BLaER1 treated with 17β-estradiol and CSF1 and Interleukin-3, amounts not matched to agents 10 nM and 100 nM (cell line): ENCODE data around the gene E4F1.

Source experiments
- H3K27ac ChIP-seq, 11 experiments: shearing (Covaris generic); formaldehyde crosslinking; 2 replicates each; pipeline ENCODE4 v1.8.1; 2022
- H3K27me3 ChIP-seq, 11 experiments: shearing (Covaris generic); formaldehyde crosslinking; 2 replicates each; pipeline ENCODE4 v1.8.1; 2022
- H3K36me3 ChIP-seq, 11 experiments: shearing (Covaris generic); formaldehyde crosslinking; 2 replicates each; pipeline ENCODE4 v1.8.1; 2022
- H3K4me1 ChIP-seq, 10 experiments: shearing (Covaris generic); formaldehyde crosslinking; 2 replicates each; pipeline ENCODE4 v1.8.1; 2022
- H3K4me2 ChIP-seq, 11 experiments: shearing (Covaris generic); formaldehyde crosslinking; 2 replicates each; pipeline ENCODE4 v1.8.1; 2022
- H3K4me3 ChIP-seq, 10 experiments: shearing (Covaris generic); formaldehyde crosslinking; 2 replicates each; pipeline ENCODE4 v1.8.1; 2022
- H3K9ac ChIP-seq, 11 experiments: shearing (Covaris generic); formaldehyde crosslinking; 2 replicates each; pipeline ENCODE4 v1.8.1; 2022
- H3K9me3 ChIP-seq, 11 experiments: shearing (Covaris generic); formaldehyde crosslinking; replicated peaks in 1 of 11; 2 replicates each; pipeline ENCODE4 v1.8.1; 2022
- H4K20me1 ChIP-seq, 11 experiments: shearing (Covaris generic); formaldehyde crosslinking; 2 replicates each; pipeline ENCODE4 v1.8.1; 2022
- Cebpa-rat ChIP-seq, 11 experiments: shearing (Covaris generic); IDR thresholded peaks; 2 replicates each; pipeline ENCODE4 v1.8.1; 2022

E4F1 gene

DNA sequence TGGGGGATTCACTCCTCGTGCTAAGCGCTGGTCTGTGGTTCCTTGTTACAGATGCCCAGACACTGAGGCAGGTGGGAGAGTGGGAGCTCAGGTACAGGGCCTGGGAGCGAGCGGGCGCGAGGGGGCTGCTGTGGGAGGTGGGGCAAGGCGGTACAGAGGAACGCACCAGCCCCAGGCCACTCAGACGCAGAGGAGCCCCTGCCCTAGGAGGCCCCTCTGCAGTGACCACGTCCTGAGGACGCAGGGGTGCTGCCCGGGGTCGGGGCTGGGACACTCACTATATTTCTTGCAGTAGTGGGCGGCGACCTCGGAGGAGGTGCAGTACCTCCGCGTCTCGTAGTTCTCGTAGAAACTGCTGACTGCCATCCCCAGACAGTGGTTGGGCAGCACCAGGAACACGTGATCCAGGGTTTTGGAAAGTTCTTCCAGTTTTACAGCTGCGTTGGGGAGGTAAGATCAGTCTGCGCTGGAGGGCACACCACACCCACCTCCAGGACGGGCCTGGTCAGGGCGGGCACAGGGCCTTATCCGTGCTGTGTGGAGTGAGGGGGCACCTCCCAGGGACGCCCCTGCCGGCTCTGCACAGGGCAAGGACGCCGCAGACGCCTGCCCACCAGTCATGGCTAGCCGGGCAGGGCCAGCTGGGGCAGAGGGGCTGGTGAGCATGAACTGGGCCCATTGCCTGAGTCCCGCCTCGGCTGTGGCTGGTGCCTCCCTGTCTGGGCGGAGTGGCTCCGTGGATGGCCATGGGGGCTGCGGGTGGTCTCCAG, 60.8 kb downstream of the E4F1 start:
- TF ChIP-seq Cebpa-rat (IDR thresholded peaks at IDR 0.05), result no peak
- Histone ChIP-seq H3K36me3 (peaks cover 0 to 15% (median 0%) of the 10 kb centered on the region in 11 experiments; a peak in 5 of 22 replicates), H3K4me1 (peaks cover 0 to 13% (median 12%) of the 10 kb centered on the region in 10 experiments; a peak in 15 of 20 replicates), H3K4me2 (no peak overlapping the region), H3K27me3 (no peaks in the 10 kb centered on the region), H3K9me3 (no peaks in the 10 kb centered on the region), H4K20me1 (peaks cover 0 to 2% (median 0%) of the 10 kb centered on the region in 11 experiments; a peak in 2 of 22 replicates), H3K4me3 (no peak overlapping the region), H3K27ac (no peak overlapping the region), H3K9ac (no peak overlapping the region)

DNA sequence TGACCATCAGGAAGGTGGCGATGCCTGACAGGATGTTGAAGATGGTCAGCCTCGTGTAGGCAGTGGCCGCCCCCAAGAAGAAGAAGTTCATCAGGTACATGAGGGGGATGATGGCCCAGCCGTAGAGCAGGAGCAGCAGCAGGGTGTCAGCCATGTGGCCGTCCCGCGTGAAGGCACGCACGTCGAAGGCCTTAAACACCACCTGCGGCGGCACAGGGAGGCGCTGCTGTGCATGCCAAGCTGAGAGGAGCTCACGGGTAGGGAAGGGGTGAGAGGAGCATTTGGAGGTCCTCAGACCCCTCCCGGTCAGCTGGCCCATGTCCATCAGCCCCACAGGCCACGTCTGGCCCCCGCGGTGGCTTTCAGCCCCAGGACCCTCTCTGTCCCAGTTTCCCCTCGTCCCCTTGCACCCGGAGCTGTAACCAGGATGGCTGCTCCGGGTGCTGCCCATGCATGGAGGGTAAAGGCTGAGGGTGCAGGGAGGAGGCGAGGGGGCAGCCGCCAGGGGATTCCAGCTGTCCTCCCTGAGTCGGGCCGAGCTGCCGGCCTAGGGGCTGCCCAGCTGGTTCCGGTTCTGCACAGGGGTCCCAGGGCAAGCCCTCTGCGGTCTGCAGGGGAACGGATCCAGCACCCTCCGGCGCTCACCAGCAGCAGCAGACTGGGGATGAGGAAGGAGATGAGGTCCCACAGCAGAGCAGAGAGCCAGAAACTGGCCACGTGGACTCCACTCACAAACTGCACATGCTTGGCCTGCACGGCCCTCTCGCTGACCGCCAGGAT, 61.6 kb downstream of the E4F1 start:
- H3K27ac ChIP-seq, result no peak overlapping the region
- no peak overlapping the region for H3K4me3 ChIP-seq
- H3K9ac ChIP-seq, result no peak overlapping the region
- H3K4me2 ChIP-seq, result no peak overlapping the region
- peaks cover 0 to 15% (median 0%) of the 10 kb centered on the region in 11 experiments; a peak in 5 of 22 replicates for H3K36me3 ChIP-seq
- no peak for TF ChIP-seq Cebpa-rat (IDR thresholded peaks at IDR 0.05)
- no peaks in the 10 kb centered on the region for H3K9me3 ChIP-seq
- peaks cover 0 to 17% (median 12%) of the 10 kb centered on the region in 10 experiments; a peak in 15 of 20 replicates for H3K4me1 ChIP-seq
- H4K20me1 ChIP-seq, result no peaks in the 10 kb centered on the region; a peak in 2 of 22 replicates
- H3K27me3 ChIP-seq, result no peaks in the 10 kb centered on the region
